SKM-1 (cell line): Measurements from ENCODE around the gene ACADSB.

Experiments used
- DNase-seq: peaks from one replicate; lab custom pipeline; 2025; ENCODE audit not compliant: unreplicated experiment; lab: John Stamatoyannopoulos, UW

The ACADSB gene

DNA sequence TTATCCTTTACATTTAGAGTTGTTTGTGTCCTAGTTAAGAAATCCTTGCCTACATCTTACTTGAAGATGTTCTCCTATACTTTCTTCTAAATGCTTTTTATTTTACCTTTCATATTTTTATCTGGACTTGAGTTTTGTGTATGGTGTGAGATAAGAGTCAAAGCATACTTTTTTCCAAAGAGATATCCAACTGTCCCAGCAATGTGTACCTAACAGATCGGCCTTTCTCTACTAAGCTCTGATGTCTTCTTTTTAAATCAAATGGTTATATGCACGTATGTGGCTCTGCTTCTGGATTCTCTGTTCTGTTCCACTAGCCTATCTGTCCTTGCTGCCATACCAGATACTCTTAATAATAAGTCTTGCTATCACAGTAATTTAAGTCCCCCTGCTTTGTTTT, 7.4 kb upstream of the ACADSB start:
- no peak for DNase-seq

DNA sequence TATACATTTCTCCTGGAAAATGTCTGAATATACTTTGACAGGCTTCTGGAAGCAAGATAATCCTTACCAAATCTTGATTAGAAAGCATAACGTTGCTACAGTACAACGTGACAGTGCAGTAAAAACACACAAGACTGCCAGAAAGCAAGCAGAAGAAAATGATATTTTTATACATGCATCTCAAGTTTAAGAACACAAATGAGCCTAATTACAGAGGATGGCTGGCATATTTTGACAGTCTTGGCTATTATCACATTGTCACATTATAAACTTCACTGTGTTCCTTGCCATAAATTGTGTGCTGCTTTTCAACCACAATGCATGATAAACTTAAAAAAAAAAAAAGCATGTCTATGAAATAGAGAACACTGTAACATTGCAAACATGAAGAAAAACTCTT, 4.5 kb upstream of the ACADSB start:
- DNase-seq = no peak

DNA sequence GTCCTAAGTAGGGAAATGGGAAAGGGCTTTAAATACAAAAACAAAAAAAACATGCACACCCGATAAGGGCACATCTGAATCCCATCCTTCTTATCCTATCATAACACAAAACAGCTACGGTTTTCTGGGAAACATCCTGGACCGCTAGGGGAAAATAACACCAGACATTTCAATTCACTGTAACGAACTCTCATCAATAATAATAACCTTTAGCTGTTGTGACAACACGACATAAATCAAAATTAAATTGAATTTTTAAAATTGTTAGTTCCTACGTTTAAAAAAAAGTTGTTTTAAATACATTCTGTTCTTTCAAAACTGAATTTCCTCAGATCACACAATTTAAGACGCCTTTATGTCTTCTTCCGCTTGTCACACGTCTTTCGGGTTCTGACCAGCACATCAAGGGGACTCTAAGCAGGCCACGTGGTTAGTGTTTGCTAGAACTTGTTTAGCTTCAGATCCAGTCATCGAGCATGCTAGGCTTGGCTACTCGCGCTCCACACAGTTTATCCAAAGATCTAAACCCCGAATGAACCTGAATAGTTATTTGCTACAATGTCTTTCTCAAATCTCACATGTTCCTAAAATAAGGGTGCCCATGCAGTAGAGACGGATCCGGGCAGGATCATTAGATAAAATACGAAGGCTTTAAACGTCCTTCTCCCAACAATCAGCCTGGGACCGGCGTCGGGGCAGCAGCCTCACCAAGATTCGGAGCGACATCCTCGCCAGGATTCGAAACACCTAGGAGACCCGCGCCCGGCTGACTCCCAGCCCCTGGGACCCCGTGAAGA, 1.1 kb upstream of the ACADSB start:
- DNase-seq = peak; percentile 42

DNA sequence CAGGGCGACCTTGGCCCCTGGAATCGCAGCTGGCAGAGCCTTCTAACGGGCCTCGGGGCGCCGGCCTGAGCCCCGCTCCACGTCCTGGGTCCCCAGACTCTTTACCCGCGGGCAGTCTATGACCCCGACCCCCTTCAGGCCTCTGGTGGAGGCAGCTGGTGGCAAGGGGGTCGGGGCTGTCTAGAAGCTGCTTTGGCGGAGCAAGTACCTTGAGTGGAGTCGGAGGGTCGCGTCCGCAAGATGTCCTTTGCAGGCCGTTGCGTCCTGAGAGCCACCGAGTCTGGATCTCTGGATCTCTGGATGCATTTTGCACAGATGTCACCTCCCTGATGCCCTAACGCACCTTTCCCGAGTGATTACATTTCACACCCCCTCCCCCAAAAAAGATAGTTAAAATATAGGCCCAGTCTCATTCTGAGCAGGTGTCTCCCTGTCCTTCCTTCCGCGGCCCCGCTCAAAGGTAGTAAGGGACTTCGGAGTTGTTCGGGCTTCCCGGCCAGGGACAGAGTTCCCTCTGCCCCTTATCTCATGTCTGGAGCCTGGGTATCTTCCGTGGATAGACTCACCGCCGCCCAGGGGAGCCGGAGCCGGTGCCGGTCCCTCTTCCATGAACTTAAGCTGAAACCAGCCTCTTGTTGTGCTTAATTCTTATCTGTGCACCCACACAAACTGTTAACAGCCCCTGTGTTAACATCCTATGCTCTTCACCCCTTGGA, 457 bp downstream of the ACADSB start:
- DNase-seq = no peak

DNA sequence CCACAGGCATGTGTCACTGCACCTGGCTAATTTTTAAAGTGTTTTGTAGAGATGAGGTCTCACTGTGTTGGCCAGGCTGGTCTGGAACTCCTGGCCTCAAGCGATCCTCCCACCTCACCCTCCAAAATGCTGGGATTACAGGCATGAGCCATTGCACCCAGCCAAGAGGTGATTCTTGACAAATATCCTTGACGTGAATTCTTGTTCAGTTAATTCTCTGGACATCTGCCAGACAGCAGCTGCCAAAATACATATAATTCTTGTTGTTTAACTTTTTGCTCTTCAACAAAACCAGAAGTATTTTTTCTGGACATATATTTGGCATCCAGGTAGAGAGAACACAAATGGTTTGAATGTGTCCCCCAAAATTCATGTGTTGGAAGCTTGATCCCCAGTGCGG, 3.2 kb downstream of the ACADSB start:
- no peak for DNase-seq

DNA sequence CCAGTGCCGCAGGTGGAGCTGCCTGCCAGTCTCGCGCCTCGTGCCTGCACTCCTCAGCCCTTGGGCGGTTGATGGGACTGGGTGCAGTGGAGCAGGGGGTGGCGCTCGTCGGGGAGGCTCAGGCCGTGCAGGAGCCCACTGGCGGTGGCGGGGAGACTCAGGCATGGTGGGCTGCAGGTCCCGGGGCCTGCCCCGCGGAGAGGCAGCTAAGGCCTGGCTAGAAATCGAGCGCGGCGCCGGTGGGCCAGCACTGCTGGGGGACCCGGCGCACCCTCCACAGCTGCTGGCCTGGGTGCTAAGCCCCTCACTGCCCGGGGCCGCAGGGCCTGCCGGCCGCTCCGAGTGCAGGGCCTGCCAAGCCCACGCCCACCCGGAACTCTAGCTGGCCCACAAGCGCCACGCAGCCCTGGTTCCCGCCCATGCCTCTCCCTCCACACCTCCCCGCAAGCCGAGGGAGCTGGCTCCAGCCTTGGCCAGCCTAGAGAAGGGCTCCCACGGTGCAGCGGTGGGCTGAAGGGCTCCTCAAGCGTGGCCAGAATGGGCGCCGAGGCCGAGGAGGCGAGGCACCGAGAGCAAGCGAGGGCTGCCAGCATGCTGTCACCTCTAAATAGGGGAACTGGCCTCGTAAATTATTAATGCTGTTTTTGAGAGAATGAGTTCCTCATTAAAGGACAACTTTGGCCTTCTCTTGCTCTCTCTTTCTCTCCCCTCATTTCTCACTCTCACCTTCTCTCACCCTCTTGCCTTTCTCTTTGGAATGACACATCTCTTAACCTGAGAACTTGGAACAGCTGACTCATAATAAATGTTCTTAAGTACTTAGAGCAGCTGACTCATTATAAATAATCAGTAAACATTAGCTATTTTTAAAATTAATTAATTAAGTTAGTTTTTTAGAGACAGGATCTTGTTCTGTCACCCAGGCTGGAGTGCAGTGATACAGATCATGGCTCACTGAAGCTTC, 4.9 kb downstream of the ACADSB start:
- no peak for DNase-seq

DNA sequence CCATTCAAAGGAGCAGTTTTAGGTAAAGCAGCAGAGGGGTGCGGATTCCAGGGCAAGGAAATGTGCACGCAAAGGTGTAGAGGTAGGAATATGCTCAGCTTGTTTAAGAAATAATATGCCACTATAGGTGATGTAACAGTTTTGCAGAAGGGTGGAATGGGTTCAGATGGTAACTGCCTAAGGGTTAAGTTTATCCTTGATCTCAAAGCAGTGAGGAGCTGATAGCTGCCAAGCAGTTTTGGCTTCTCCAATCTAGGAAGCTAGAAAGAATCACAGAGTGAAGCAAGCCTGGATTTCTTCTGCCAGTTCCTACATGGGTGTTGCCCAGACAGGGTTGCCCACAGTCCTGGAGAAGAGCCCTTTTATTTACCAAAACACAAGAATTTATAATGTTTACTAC, 6.0 kb downstream of the ACADSB start:
- no peak for DNase-seq

DNA sequence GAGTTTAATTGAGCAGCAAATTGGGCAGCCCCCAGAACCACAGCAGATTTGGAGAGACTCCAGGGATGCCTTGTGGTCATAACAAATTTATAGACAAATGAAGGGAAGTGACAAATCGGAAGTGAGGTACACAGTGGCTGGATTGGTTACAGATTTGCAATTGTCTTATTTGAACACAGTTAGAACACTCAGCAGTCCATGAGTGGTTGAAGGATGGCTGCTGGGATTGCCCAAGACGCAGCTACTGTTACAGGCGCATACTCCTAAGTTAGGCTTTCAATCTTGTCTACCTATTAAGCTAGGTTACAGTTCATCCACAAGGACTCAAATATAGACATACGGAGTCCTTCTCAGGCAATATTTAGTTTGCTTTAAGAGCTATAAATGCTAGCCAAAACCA, 7.4 kb downstream of the ACADSB start:
- DNase-seq = no peak

DNA sequence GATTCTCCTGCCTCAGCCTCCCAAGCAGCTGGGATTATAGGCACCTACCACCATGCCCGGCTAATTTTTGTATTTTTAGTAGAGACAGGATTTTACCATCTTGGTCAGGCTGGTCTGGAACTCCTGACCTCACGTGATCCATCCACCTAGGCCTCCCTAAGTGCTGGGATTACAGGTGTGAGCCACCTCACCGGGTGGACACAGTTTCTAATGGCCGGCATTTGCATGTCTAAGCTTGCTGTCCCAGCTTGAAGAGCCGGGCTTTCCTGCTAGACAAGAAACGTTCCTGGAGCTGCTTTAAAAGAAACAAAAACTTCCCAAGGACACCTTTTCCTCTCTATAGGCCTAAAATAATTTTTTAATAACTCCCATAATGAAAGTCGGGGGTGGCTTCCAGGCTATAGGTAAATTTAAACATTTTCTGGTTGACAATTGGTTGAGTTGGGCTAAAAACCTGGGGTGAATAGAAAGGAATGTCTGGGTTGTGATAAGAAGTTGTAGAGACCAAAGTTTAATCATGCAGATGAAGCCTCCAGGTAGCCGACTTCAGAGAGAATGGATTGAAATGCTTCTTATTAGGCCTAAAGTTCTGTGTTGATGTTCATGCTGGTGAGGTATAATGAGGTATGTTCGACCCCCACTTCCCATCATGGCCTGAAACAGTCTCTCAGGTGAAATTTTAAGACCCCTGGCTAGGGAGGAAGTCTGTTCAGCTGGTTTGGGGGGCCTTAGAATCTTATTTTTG, 8.8 kb downstream of the ACADSB start:
- no peak for DNase-seq

DNA sequence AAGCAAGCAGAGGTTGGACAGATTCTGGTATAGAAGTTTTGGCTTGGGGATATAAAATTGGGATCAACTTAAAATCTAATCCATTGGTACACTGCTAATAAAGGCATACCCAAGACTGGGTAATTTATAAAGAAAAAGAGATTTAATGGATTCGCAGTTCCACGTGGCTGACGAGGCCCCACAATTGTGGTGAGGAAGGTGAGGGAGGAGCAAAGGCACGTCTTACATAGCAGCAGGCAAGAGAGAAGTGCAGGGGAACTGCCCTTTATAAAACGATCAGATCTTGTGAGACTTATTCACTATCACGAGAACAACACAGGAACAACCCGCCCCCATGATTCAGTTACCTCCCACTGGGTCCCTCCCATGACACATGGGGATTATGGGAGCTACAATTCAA, 9.7 kb downstream of the ACADSB start:
- DNase-seq = no peak

DNA sequence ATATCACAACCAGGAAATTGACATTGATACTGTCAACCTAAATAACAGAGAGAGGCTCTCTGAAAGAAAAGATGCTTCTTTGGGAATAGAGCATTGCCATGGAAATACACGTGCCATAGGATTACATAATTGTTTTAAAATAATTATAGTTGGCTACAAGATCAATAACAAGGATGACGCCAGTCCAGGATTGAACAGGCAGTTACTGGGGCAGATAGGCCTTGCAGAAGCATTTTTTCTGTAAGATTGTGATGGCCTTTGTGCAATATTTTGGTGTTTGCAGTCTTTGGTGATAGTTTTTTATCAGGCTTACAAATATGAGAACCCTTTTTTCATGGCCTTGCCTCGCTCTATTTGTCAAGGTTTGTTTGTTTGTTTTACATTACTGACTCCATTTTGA, 10.5 kb downstream of the ACADSB start:
- no peak for DNase-seq

DNA sequence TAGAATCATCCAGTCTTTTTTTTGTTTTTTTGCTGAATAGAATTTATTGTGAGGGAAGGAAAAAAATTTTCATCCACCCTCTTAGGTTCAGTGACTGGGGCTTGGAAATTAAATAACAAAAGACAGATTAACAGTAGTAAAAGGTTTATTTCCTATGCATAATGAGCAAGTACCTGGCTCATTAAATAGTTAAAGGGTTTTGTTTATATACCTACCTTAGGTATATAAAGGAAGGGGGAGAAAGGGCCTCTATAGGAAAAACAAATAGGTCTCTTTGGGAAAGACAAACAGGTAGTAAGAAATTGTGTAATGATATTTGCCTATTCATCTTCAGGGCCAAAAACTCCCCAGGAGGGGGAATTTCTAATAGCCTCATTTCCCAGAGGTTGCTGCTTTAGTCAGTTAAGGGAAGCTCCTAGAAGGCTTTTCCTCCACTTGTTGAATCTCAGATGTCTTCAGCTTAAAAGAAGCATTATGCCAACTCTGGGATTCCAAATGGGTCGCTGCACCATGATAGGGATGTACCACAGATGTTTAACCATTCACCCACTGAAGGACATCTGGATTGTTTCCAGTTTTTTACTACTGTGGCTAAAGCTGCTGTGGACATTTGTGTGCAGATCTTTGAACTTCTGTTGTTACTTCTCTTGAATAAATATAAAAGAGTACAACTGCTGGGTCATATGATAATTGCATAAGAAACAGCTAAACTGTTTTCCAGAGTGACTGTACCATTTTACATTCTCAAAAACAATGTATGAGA, 11.3 kb downstream of the ACADSB start:
- no peak for DNase-seq

DNA sequence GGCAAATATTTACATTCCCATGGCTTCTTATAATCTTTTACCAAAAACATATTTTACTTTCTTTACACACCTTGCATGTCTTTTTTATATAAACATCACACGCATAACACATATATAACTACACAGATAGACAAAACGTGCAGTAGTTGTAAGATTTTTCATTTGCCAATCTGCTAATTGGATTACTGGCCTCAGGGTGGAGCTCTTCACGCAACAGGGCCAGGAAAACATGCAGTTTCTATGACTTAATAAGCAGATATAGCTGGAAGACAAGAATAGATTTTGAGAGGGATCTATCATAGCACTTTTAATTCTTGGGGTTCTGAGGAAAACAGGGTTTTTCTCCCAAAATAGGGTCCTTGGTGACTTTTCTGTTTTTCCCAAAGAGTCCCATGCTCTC, 12.7 kb downstream of the ACADSB start:
- peak; percentile 2 for DNase-seq

DNA sequence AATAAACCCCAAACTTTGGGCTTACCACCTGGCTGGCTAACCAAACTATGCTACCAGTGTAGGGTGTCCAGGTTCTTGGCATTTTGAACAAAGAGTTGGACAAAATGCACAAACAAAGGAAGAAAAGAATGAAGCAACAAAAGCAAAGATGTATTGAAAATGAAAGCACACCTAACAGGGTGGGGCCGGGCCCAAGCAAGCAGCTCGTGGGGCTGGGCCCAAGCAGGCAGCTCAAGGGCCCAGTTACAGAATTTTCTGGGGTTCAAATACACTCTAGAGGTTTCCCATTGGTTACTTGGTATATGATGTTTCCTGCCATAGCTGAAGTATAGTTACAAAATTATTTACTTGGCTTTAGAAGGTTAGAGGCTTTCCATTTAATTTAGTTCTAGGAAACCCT, 15.7 kb downstream of the ACADSB start:
- DNase-seq = no peak

DNA sequence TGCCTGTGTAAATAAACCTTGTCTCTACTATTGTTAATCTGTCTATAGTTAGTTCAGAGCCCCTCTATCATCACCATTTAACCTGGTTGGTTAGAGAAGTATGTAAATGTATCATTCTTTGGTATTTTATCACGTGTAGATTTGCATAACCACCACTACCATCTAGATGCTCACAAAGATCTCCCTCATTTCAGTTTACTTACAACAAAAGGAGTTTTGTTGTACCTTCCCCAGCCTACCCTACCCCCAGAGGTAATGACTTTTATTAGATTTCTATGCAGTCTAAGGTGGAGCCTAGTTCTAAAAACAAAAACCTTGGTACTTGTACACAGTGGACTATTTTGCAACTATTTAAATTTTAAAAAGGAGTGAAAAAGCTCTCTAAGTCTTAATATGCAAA, 17.5 kb downstream of the ACADSB start:
- DNase-seq = no peak

DNA sequence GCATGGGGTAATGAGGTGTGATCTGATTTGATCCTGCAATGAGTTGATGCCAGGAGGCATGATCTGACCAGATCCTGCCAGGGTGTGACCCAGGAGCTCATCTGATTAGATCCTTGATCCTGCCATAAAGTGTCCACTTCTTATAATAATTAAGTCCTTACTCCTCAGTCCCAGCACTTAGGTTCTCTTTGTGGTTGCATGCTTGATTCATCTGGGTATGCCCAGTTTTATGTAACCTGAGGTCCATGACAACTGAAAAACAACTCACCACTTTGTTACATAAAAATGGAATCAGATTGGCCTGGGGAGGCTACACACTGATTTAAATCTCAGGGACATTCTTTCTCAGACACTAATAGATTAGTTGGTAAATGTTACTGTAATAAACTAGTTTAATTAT, 19.1 kb downstream of the ACADSB start:
- no peak for DNase-seq

DNA sequence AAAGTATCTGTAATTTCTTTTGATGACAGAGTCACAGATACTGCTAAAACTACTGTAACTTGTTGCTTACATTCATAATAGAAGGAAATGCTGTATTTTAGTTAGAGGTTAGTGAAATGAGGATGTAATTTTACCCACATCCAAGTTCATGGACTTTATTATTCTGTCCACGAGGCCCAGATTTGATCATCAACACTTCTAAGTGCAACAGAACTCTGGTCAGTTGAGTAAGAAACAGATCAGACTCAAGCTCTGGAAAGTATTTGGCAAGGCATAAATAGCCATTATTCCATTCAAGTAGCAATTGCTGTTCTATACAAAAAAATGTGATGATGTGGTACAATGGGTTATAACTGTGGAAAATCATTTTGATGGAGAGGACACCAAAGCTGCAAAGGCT, 22.3 kb downstream of the ACADSB start:
- no peak for DNase-seq

DNA sequence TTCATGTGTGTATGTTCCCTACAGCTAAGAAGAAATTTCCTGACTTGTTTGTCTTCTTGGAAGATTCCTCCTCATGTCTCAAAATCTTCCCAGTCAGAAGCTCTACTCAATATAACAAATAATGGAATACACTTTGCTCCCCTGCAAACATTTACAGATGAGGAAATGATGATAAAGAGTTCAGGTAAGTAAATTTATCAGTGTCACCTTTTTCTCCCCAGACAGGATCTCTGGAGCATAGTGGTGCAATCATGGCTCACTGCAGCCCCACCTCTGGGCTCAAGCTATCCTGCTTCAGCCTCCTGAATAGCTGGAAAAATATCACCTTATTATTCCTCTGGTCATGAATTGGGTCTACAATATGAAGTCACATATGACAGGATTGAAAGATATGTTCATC, 25.5 kb downstream of the ACADSB start:
- DNase-seq = no peak

DNA sequence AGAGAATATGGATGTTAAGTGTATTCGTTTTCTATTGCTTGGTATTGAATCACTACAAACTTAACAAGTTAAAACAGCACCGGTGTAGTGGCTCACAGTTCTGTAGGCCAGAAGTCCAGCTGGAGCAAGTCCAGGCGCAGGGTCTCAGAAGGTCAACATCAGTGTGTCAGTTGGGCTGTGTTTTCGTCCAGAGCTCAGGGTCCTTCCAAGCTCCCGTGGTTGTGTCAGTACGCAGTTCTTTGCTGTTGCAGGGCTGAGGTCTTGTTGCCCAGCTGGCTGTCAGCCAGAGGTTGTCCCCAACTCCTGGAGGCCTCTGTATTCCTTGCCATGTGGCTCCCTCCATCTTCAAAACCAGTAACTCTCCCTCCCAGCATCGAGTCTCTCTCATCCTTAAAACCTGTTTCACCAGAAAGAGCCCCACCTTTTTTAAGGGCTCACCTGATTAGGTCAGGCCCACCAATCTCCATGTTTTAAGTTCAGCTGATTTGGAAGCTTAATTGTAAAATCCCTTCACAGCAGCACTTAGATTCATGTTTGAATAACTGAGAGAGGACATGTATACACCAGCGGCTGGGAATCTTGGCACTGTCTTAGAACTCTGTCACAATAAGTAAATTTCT, 26.8 kb downstream of the ACADSB start:
- no peak for DNase-seq
